Measurements from ENCODE around the gene MARCHF3.

DNA sequence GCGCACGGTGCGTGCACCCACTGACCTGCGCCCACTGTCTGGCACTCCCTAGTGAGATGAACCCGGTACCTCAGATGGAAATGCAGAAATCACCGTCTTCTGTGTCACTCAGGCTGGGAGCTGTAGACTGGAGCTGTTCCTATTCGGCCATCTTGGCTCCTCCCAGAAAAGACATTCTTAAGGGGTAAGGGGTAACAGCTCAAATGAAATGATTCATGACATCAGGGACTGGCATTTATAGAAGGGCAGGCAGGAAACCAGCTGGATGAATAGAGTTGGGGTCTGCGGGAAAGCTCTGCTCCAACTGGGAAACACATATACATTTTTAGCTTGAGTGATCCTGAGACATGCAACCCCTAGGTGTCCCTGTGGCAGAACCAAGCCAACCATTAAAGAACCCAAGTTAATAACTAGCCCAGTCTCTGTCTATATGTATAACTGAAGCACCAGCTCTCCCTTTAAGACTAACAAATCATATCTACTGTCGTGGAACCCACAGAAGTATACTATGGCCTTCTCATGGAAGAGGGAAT, 134.1 kb downstream of the MARCHF3 start:
- TF ChIP-seq SMC3 (conservative IDR thresholded peaks at IDR 0.05; ENCODE audit: poor library complexity) (no peak), CTCF (IDR thresholded peaks at IDR 0.05; ENCODE audit: poor library complexity, severe bottlenecking) (no peak), RAD21 (conservative IDR thresholded peaks at IDR 0.05) (no peak), EP300 (conservative IDR thresholded peaks at IDR 0.05; ENCODE audit: poor library complexity, severe bottlenecking) (no peak), EZH2 (IDR thresholded peaks at IDR 0.05; ENCODE audit: borderline replicate concordance, insufficient read depth, low read length, poor library complexity, severe bottlenecking) (no peak), POLR2AphosphoS5 (IDR thresholded peaks at IDR 0.05) (no peak), MXI1 (conservative IDR thresholded peaks at IDR 0.05; ENCODE audit: poor library complexity, severe bottlenecking) (no peak), TAF1 (IDR thresholded peaks at IDR 0.05; ENCODE audit: low read depth) (no peak)
- TF ChIP-seq, protein P1, sequence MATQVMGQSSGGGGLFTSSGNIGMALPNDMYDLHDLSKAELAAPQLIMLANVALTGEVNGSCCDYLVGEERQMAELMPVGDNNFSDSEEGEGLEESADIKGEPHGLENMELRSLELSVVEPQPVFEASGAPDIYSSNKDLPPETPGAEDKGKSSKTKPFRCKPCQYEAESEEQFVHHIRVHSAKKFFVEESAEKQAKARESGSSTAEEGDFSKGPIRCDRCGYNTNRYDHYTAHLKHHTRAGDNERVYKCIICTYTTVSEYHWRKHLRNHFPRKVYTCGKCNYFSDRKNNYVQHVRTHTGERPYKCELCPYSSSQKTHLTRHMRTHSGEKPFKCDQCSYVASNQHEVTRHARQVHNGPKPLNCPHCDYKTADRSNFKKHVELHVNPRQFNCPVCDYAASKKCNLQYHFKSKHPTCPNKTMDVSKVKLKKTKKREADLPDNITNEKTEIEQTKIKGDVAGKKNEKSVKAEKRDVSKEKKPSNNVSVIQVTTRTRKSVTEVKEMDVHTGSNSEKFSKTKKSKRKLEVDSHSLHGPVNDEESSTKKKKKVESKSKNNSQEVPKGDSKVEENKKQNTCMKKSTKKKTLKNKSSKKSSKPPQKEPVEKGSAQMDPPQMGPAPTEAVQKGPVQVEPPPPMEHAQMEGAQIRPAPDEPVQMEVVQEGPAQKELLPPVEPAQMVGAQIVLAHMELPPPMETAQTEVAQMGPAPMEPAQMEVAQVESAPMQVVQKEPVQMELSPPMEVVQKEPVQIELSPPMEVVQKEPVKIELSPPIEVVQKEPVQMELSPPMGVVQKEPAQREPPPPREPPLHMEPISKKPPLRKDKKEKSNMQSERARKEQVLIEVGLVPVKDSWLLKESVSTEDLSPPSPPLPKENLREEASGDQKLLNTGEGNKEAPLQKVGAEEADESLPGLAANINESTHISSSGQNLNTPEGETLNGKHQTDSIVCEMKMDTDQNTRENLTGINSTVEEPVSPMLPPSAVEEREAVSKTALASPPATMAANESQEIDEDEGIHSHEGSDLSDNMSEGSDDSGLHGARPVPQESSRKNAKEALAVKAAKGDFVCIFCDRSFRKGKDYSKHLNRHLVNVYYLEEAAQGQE (IDR thresholded peaks at IDR 0.05; ENCODE audit: borderline replicate concordance), result no peak

All from neural cell (in vitro differentiated cells).